HG02870 (cell line): Measurements from ENCODE around the gene RPE.

Source experiments
- ATAC-seq: cut with Tn5 transposase; IDR thresholded peaks from one replicate; pipeline ENCODE4 v1.9.1; 2021; ENCODE audit warnings: mild to moderate bottlenecking, moderate library complexity; ENCODE audit not compliant: unreplicated experiment

RPE gene

GRCh38 chr2:210000464-210001324 lies 1.7 kb upstream of the RPE start:
- no peak for ATAC-seq

DNA sequence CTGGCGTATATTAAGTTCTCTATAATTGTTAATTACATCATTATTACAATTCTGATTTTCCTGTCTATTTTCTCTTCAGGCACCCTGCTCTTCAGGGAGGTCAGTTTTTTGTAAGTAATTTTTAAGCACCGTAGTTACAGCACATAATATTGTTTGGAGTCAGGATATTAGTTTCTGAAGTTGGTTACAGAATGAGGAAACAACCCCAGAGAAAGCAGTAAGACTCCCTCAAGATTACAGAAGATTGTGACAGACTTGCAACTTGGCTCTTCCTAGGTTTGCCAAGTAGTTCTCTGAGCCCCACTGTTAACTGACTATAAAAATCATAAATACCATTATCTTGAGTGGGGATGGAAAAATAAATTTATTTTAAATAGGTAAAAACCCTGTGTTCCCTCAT lies 921 bp downstream of the RPE start:
- ATAC-seq: no peak

GRCh38 chr2:210004881-210005280 lies 2.4 kb downstream of the RPE start:
- no peak for ATAC-seq

DNA sequence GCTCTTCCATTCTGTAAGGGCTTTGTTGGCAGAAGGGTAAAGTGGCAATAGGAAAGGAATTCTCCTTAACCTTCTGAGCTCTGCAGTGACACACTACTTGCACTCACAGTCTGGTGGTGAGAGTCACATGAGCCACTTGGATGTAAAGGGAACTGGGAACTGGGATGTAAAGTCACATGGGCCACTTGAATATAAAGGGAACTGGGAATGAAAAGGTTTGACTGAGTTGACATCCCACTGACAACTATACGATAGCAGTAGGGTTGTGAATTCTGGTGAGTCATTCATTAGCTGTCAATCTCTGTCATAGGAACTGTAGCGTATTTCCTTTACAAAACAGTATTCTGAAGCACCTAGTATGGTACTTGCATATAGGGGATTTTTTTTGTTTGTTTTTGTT lies 5.5 kb downstream of the RPE start:
- ATAC-seq: no peak

GRCh38 chr2:210009126-210009525 lies 6.7 kb downstream of the RPE start:
- ATAC-seq: peak; percentile 34

DNA sequence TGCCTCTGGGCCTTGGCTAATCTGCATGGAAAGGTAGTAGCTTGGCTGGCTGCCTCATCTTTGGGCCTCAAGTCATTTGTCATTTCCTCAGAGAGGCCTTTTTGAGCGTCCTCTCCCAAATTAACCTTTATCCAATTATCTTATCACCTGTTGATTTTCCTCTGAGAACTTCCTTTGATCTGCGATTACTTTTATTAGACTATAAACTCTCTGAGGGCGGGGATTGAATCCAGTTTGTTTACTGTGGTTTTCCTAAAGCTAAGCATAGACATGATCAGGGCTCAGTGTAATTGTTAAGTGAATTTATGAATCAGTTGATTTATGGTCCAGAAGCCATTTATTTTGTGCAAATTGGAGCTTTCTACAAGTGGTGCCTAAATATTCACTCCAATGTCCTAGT lies 7.5 kb downstream of the RPE start:
- ATAC-seq: no peak

- no peak for ATAC-seq
Observed at GRCh38 chr2:210020138-210020537, 17.7 kb downstream of the RPE start.

GRCh38 chr2:210022824-210023223 lies 20.4 kb downstream of the RPE start:
- ATAC-seq: no peak

DNA sequence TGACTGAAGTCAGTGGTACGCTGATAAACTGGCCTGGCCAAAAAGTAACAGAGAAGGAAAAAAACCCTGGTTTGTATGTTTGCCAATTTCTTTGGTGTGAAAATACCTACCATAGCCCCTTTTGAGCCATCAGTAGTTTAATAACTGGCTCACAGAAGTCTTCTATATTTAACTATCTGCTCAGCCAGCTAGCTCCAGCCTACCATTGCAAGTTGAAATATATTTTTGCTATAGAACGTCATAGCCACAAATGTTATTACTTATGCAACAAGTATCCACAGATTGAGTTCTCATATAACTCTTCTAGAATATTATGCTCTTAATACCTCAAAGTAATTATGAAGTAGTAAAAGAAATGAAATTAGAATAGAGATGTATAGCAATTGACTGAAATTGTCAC lies 25.2 kb downstream of the RPE start:
- ATAC-seq: no peak

- no peak for ATAC-seq
Observed at GRCh38 chr2:210028178-210028577, 25.7 kb downstream of the RPE start.

DNA sequence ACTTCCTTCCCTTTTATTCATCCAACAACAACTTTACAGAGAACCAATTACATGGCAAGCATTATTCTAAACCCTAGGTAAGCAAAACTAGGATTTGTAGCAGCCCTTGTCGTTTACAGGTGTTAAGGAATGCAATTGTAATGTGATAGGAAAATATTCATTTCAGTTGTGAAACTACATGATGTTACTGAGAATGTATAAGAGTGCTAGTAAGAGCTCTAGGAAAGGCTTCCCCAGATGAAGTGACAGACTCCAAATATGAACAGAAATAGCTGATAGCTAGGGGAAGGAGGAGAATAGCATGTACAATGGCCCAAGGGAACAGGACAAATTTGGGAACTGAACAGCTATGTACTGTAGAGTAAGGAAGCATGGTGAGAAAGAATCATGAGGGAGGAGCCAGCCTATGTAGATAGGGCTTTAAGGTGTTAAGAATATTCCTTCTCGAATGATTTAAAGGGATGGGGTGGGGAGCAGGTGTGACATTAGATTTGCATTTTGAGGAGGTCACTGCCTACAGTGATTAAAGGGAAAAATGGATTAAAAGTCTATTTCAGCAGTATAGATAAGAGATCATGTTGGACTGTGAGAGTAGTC lies 31.7 kb downstream of the RPE start:
- peak; percentile 71 for ATAC-seq

- ATAC-seq: no peak
Observed at GRCh38 chr2:210035679-210036078, 33.2 kb downstream of the RPE start.

GRCh38 chr2:210038078-210038477 lies 35.6 kb downstream of the RPE start:
- no peak for ATAC-seq

DNA sequence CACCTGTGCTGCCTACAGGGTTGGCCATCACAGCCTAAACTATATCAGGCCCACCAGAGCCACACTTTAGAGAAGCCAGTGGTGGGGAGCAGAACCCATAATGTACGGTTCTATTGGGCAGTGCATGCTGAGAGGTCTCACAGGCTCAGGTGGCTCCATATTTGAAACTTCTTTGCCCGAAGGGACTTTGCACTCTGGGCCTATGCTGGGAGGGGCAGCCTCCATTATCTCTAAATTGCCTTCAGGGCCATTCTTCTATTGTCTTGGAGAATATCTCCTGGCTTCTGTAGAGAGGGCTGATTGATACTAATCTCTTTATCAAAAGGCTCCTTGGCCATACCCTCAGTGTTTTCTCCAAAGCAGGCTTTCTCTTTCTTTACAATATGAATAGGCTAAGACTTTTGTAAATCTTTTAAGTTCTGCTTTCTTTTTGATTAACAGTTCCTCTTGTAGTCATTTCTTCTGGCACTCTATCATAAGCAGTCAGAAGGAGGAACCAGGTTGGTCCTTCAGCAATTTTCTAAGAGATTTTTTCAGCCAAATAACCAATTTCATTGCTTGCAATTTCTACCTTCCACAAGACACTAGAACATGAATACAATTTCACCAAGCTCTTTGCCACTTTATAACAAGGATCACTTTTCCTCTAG lies 44.5 kb downstream of the RPE start:
- ATAC-seq: no peak

- ATAC-seq: no peak
Observed at GRCh38 chr2:210049831-210050230, 47.4 kb downstream of the RPE start.

DNA sequence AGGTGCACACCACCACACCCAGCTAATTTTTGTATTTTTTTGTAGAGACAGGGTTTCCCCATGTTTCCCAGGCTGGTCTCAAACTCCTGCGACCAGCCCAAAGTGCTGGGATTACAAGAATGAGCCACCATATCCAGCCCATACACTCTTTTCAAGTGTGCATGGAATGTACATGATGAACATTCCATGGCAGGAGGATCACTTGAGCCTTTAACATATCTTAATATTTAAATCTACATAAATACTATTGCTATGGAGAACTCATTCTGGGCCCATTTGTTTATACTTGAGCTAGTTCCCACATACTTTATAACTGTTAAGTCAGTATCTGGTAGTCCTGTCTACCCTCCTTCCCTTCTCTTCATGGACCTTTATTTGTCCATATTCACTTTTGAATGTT lies 48.4 kb downstream of the RPE start:
- no peak for ATAC-seq

DNA sequence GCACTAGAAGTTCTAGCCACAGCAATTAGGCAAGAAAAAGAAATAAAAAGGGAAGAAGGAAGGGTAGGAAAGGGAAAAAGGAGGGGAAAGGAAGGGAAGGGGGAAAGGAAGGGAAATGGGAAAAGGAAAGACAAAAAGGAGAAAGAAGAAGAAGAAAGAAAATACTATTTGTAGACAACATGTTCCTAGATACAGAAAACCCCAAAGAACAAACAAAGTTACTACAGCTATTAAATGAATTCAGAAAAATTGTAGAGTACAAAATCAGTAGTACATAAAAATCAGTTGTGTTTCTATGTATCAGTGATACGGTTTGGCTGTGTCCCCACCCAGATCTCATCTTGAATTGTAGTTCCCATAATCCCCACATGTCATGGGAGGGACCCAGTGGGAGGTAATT lies 52.3 kb downstream of the RPE start:
- no peak for ATAC-seq

GRCh38 chr2:210055825-210056224 lies 53.4 kb downstream of the RPE start:
- no peak for ATAC-seq

GRCh38 chr2:210063306-210063705 lies 60.9 kb downstream of the RPE start:
- no peak for ATAC-seq
